H9 (cell line): ENCODE data around the gene CABP7. TPM values are rescaled to one million over a fixed set of nuclear protein-coding genes. Genes with fewer than 3 reads are reported as not detected.

Experiments used
- DNase-seq: peaks from one replicate; pipeline ENCODE4 v3.0.0-alpha.2; 2017
- H2AFZ ChIP-seq: one replicate; pipeline ENCODE4 v1.6.1; 2013; ENCODE audit warnings: mild to moderate bottlenecking, low read length, control low read depth, moderate library complexity
- H2AK5ac ChIP-seq: 2 replicates; pipeline ENCODE4 v1.6.1; 2013; ENCODE audit warnings: low read length, control low read depth, mixed read lengths; ENCODE audit not compliant: insufficient read length
- H2BK120ac ChIP-seq: one replicate; pipeline ENCODE4 v1.6.1; 2013; ENCODE audit warnings: low read depth, mild to moderate bottlenecking, low read length, control low read depth, inconsistent platforms; ENCODE audit not compliant: poor library complexity, severe bottlenecking
- H2BK12ac ChIP-seq: 2 replicates; pipeline ENCODE4 v1.6.1; 2013; ENCODE audit warnings: low read length, control low read depth, mixed read lengths, low read depth; ENCODE audit not compliant: insufficient read length
- H2BK15ac ChIP-seq: 2 replicates; pipeline ENCODE4 v1.6.1; 2013; ENCODE audit warnings: low read depth, low read length, control low read depth
- H2BK20ac ChIP-seq: one replicate; pipeline ENCODE4 v1.6.1; 2013; ENCODE audit warnings: low read depth, mild to moderate bottlenecking, low read length, control low read depth, inconsistent platforms; ENCODE audit not compliant: poor library complexity, severe bottlenecking
- H2BK5ac ChIP-seq: 2 replicates; pipeline ENCODE4 v1.6.1; 2013; ENCODE audit warnings: low read length, control low read depth, mixed read lengths; ENCODE audit not compliant: insufficient read length
- H3K14ac ChIP-seq: 2 replicates; pipeline ENCODE4 v1.6.1; 2013; ENCODE audit warnings: low read length, control low read depth; ENCODE audit not compliant: insufficient read depth
- H3K18ac ChIP-seq: 2 replicates; pipeline ENCODE4 v1.6.1; 2013; ENCODE audit warnings: low read depth, mild to moderate bottlenecking, mixed read lengths, low read length, control low read depth; ENCODE audit not compliant: insufficient read length
- H3K23ac ChIP-seq: 2 replicates; pipeline ENCODE4 v1.6.1; 2013; ENCODE audit warnings: low read length, control low read depth, mixed read lengths, low read depth; ENCODE audit not compliant: insufficient read length
- H3K23me2 ChIP-seq: 2 replicates; pipeline ENCODE4 v1.6.1; 2013; ENCODE audit warnings: low read depth, mild to moderate bottlenecking, mixed read lengths, low read length, control low read depth; ENCODE audit not compliant: insufficient read length, poor library complexity, severe bottlenecking
- H3K27ac ChIP-seq: 2 replicates; pipeline ENCODE4 v1.5.1; 2013; ENCODE audit warnings: low read length, control low read depth, mixed read lengths, low read depth; ENCODE audit not compliant: insufficient read length
- H3K27me3 ChIP-seq: 2 replicates; pipeline ENCODE4 v1.6.1; 2013; ENCODE audit warnings: low read length, control low read depth, inconsistent platforms; ENCODE audit not compliant: insufficient read depth
- H3K4ac ChIP-seq: 2 replicates; pipeline ENCODE4 v1.6.1; 2013; ENCODE audit warnings: low read depth, mild to moderate bottlenecking, control low read depth, inconsistent platforms, low read length, moderate library complexity
- H3K4me1 ChIP-seq: 2 replicates; pipeline ENCODE4 v1.6.1; 2013; ENCODE audit warnings: low read length, control low read depth, inconsistent platforms; ENCODE audit not compliant: insufficient read depth
- H3K4me2 ChIP-seq: 2 replicates; pipeline ENCODE4 v1.6.1; 2013; ENCODE audit warnings: low read length, control low read depth, mixed read lengths; ENCODE audit not compliant: insufficient read length, insufficient read depth
- H3K56ac ChIP-seq: 2 replicates; pipeline ENCODE4 v1.6.1; 2013; ENCODE audit warnings: low read depth, mild to moderate bottlenecking, mixed read lengths, low read length, control low read depth; ENCODE audit not compliant: insufficient read length
- H3K79me1 ChIP-seq: 2 replicates; pipeline ENCODE4 v1.6.1; 2013; ENCODE audit warnings: low read depth, mild to moderate bottlenecking, moderate library complexity, low read length, control low read depth, inconsistent platforms; ENCODE audit not compliant: insufficient read depth, poor library complexity, severe bottlenecking
- H3K79me2 ChIP-seq: 2 replicates; pipeline ENCODE4 v1.6.1; 2013; ENCODE audit warnings: low read length, control low read depth, inconsistent platforms; ENCODE audit not compliant: insufficient read depth
- H3K9ac ChIP-seq: 2 replicates; pipeline ENCODE4 v1.6.1; 2013; ENCODE audit warnings: low read length, control low read depth, mixed read lengths; ENCODE audit not compliant: insufficient read length; ENCODE audit errors: extremely low read depth
- H3K9me3 ChIP-seq: one replicate; pipeline ENCODE4 v1.6.1; 2013; ENCODE audit warnings: low read depth, low read length, inconsistent platforms; ENCODE audit not compliant: control insufficient read depth
- H3T11ph ChIP-seq: one replicate; pipeline ENCODE4 v1.6.1; 2013; ENCODE audit warnings: mild to moderate bottlenecking, low read length, control low read depth, inconsistent platforms
- H4K20me1 ChIP-seq: one replicate; pipeline ENCODE4 v1.6.1; 2013; ENCODE audit not compliant: control insufficient read depth, insufficient read length, insufficient read depth
- H4K5ac ChIP-seq: 2 replicates; pipeline ENCODE4 v1.6.1; 2013; ENCODE audit warnings: low read depth, mild to moderate bottlenecking, mixed read lengths, low read length, control low read depth; ENCODE audit not compliant: insufficient read length
- H4K8ac ChIP-seq: replicated peaks from 2 replicates; pipeline ENCODE4 v1.6.1; 2013; ENCODE audit warnings: low read length, control low read depth, mixed read lengths, low read depth; ENCODE audit not compliant: insufficient read length
- H4K91ac ChIP-seq: 2 replicates; pipeline ENCODE4 v1.6.1; 2013; ENCODE audit warnings: low read depth, mild to moderate bottlenecking, moderate library complexity, mixed read lengths, low read length, control low read depth; ENCODE audit not compliant: insufficient read length
- H3K27ac Mint-ChIP-seq, 3 experiments: 2 replicates in 2 of 3; 3 replicates in 1 of 3; pipeline ENCODE4 v1.8.0; 2020 to 2021; ENCODE audit warnings: mixed read lengths in 3 of 3, mild to moderate bottlenecking in 1 of 3, moderate library complexity in 1 of 3
- H3K27me3 Mint-ChIP-seq: 2 replicates; pipeline ENCODE4 v1.8.0; 2021; ENCODE audit warnings: low read depth, mild to moderate bottlenecking, moderate library complexity, mixed read lengths
- H3K36me3 Mint-ChIP-seq, 3 experiments: 2 replicates in 2 of 3; 3 replicates in 1 of 3; pipeline ENCODE4 v1.8.0; 2020 to 2021; ENCODE audit warnings: low read depth in 3 of 3, mixed read lengths in 3 of 3; ENCODE audit not compliant: insufficient read depth in 1 of 3
- H3K4me1 Mint-ChIP-seq, 2 experiments: 2 replicates each; pipeline ENCODE4 v1.8.0; 2020; ENCODE audit warnings: mixed read lengths in 2 of 2
- H3K4me3 Mint-ChIP-seq, 2 experiments: 2 replicates in 1 of 2; 3 replicates in 1 of 2; pipeline ENCODE4 v1.8.0; 2020 to 2021; ENCODE audit warnings: mild to moderate bottlenecking in 2 of 2, mixed read lengths in 2 of 2, moderate library complexity in 1 of 2
- H3K9me3 Mint-ChIP-seq, 2 experiments: 2 replicates in 1 of 2; 3 replicates in 1 of 2; pipeline ENCODE4 v1.8.0; 2020; ENCODE audit warnings: mild to moderate bottlenecking in 2 of 2, mixed read lengths in 2 of 2, moderate library complexity in 1 of 2
- CTCF ChIP-seq: fragments of 200-600 bp; sonication (generic); conservative IDR thresholded peaks from 3 replicates; pipeline ENCODE4 v1.8.0; 2021; ENCODE audit warnings: antibody characterized with exemption, mild to moderate bottlenecking
- WGBS: extraction: QIAGEN DNeasy Blood & Tissue Kit; methylation state at CpG from one replicate; pipeline ENCODE4 v1.1.7; 2013; ENCODE audit warnings: missing lambda C conversion rate, low lambda C conversion rate, mixed read lengths; ENCODE audit not compliant: insufficient read length; ENCODE audit errors: extremely low coverage; 5-methylcytosine and 5-hydroxymethylcytosine counted together
- total RNA-seq: library from RNA; stranded (reverse); gene quantifications from 2 replicates; pipeline ENCODE4 v1.2.1, GENCODE V29; 2021

CABP7 gene
- total RNA-seq, 1 experiment from 2014 or later = 0.83 TPM

GRCh38 chr22:29737251-29738117 is 17.7 kb downstream of the CABP7 start:
- Histone ChIP-seq H3K4me2 (no peak overlapping the region), H3K27ac (no peak overlapping the region), H3K56ac (no peak overlapping the region), H3K18ac (no peak overlapping the region), H3T11ph (no peak overlapping the region), H4K8ac (no peak overlapping the region), H2AK5ac (no peak overlapping the region), H2BK12ac (no peak overlapping the region), H3K4ac (no peak overlapping the region), H2BK5ac (no peak overlapping the region), H2BK20ac (no peak overlapping the region), H3K9ac (no peak overlapping the region), H4K5ac (no peak overlapping the region), H3K14ac (no peak overlapping the region; the same call in 1 of the 2 replicates), H3K23ac (no peak overlapping the region), H3K79me2 (no peaks in the 10 kb centered on the region), H3K79me1 (no peaks in the 10 kb centered on the region), H2AFZ (no peak overlapping the region), H3K9me3 (no peaks in the 10 kb centered on the region), H4K20me1 (no peaks in the 10 kb centered on the region), H4K91ac (no peak overlapping the region), H2BK15ac (no peak overlapping the region), H2BK120ac (no peak overlapping the region), H3K23me2 (peaks cover 4% of the 10 kb centered on the region), H3K4me1 (no peaks in the 10 kb centered on the region), H3K27me3 (no peaks in the 10 kb centered on the region)
- peaks cover 3% of the 10 kb centered on the region in 2 experiments; a peak in 3 of 5 replicates for H3K9me3 Mint-ChIP-seq
- H3K27me3 Mint-ChIP-seq = no peaks in the 10 kb centered on the region
- H3K36me3 Mint-ChIP-seq = peaks cover 0 to 5% (median 5%) of the 10 kb centered on the region in 3 experiments; a peak in 3 of 7 replicates
- H3K4me1 Mint-ChIP-seq = peaks cover 12 to 22% of the 10 kb centered on the region in 2 experiments
- TF ChIP-seq CTCF = no peak
- H3K4me3 Mint-ChIP-seq = peak overlapping the region in 1 of 2 experiments; percentile 26; a peak in 1 of 5 replicates
- peak; percentile 53 for DNase-seq
- H3K27ac Mint-ChIP-seq = no peak overlapping the region; a peak in 3 of 7 replicates
- WGBS = no CpG with 5 or more reads among the region's 22 CpGs
